Hindlimb muscle (tissue), 1 donor: Measurements from ENCODE around the gene CLEC16A. TPM values are rescaled to one million over a fixed set of nuclear protein-coding genes. Genes with fewer than 3 reads are reported as not detected.
A peak's percentile ranks its signal among the peaks of the same experiment; 100 is the strongest.
"Not testable (repeated sequence)": the region's sequence is repeated elsewhere in the genome, so short reads cannot be mapped to it uniquely, and the experiment has no call there.

Experiments used
- DNase-seq: peaks from one replicate; pipeline ENCODE4 v3.0.0-alpha.2; 2013
- polyA plus RNA-seq: library from polyadenylated mRNA; unstranded; fragments of 120-200 nt; gene quantifications from one replicate; pipeline ENCODE4 v1.2.1, GENCODE V29; 2013; ENCODE audit not compliant: insufficient read length

Gene CLEC16A
- polyA plus RNA-seq, 1 donor, result 19.1 TPM

- not testable (repeated sequence) for DNase-seq
Observed at GRCh38 chr16:11103301-11103700, 158.9 kb downstream of the CLEC16A start.

DNA sequence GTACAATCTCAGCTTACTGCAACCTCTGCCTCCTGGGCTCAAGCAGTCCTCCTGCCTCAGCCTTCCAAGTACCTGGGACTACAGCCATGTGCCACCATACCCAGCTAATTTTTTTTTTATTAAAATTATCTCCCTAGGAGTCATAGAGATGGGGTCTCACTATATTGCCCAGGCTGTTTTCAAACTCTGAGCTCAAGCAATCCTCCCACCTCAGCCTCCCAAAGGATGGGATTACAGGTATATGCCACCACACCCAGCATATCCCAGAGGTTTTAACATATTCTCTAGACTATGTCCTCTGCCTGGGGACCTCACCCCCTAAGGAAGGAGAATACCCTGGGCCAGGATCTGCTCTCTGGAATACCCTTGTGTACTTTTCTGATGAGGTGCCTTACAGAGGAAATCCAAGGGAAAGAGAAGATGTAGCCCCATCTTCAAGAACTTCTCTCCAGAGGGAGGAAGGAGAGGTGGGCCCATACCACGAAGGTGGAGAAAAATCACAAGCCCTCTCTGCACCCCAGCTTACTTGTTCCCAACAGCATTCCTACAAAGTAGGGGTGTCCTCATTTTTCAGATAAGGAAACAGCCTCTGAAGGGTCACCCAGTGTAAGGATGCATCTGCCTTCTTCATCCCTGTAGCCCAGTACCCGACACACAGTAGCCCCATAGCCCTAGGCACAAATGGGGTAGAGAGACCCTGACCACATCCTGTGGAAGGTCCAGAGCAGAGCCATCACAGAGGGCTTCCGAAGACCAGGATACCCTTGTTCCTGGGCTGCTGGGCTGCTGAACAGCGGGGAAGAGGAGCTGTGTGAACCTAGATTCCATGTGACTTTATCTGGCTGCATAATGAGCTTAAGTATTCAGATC is 160.0 kb downstream of the CLEC16A start:
- DNase-seq, result no peak

GRCh38 chr16:11105038-11105903 is 160.9 kb downstream of the CLEC16A start:
- peak; percentile 55 for DNase-seq

GRCh38 chr16:11106726-11107125 is 162.4 kb downstream of the CLEC16A start:
- DNase-seq, result no peak

GRCh38 chr16:11107780-11108465 is 163.6 kb downstream of the CLEC16A start:
- DNase-seq, result no peak

GRCh38 chr16:11108466-11108805 is 164.1 kb downstream of the CLEC16A start:
- DNase-seq, result no peak

DNA sequence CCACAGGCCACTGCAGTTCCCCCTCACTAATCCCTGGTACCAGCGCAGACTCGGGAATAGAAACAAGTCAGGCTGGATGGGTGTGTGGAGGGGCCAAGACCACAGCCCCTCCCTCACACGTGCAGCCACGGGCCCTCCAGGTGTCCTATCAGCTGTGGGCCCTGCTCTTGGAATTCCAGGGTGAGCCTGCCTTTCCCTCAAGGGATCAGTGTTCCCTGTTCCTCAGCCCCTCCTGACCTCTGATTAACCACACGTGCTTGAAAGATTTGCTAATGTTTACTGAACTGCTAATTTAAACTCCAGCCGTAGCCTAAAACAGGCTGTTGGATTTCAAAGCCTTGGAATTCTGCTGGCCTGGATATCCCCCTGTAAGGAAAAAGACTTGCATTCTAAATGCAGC is 165.2 kb downstream of the CLEC16A start:
- DNase-seq, result no peak

- DNase-seq, result no peak
Observed at GRCh38 chr16:11111150-11111549, 166.8 kb downstream of the CLEC16A start.

GRCh38 chr16:11111856-11112634 is 167.7 kb downstream of the CLEC16A start:
- DNase-seq, result no peak

DNA sequence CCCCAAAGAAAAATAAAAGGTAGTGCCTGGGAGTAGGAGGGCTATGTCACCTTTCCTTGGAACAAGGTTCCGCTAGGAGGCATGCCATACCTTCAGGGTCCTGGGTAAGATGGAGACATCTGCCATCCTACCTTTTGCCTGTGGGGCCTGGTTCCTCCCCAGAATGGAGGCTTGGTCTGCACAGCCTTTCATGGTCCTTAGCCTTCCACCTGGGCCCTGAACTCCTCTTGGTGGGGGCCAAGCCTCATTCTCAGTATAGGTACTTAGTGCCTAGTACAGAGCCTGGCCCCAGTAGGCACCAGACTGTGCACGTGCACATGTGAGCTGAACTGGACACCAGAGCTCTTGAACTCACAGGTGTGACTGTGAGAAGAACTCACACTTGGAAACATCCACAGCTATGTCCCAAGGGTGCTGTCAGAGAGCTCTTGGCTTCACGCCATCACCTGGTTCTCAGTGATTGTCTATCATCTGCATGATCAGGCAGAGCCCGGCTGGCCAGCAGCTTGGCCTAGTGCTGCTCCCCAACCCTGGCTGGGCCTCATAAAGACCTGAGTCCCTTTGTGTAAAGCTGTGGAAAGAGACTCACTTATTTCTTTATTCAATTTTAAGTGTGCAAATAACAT is 168.5 kb downstream of the CLEC16A start:
- no peak for DNase-seq

DNA sequence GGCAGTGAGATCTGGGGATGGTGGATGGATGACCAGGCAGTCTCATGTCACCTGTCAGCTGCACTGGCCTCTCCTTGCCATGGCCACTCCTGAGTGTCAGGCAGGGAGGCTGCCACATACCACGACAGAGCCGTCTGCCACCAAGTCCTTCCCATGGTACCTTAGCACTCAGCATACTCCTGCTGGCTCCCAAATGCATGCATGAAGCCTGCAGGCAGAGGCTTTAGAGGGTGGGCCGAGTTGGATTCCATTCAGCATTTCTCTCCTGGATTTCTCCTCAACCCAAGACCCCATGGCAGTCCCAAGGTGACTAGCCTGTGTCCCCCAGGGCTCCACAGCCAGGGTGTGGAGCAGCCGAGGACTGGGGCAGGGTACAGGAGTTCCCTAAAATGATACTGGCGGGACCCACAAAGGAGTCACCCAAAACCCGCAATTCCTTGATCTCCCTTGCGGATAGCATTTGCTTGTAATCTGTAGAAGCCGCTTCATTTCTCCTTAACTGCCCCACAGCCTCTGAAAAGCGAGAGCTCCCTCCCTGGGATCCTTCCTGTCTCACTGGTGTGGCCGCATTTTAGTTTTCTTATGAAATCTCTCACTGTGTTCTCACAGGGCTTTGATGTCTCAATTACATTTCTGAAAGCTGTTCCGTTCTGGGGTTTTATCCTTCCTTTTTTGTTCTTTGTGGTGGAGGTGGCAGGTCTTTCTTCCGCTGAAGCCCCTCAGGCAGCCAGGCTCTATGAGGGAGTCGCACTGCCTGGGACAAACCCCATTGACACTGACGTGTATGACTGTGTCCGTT is 170.2 kb downstream of the CLEC16A start:
- DNase-seq, result no peak

GRCh38 chr16:11117576-11118211 is 173.3 kb downstream of the CLEC16A start:
- DNase-seq, result no peak

DNA sequence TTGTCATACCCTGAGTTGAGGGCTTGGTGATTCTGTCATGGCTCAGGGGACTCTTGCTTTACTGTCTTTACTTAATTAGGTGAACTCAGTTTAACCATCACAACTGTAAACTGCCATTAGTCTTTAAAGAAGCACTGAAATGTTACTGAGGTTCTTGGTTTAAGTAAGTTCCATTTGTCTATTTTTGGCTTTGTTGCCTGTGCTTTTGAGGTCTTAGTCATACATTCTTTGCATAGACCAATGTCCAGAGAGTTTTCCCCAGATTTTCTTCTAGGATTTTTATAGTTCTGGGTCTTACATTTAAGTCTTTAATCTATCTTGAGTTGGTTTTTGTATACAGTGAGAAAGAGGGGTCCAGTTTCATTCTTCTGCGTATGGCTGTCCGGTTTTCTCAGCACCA is 174.1 kb downstream of the CLEC16A start:
- no peak for DNase-seq

- DNase-seq, result no peak
Observed at GRCh38 chr16:11121083-11121608, 176.8 kb downstream of the CLEC16A start.

- no peak for DNase-seq
Observed at GRCh38 chr16:11121914-11122692, 177.7 kb downstream of the CLEC16A start.

DNA sequence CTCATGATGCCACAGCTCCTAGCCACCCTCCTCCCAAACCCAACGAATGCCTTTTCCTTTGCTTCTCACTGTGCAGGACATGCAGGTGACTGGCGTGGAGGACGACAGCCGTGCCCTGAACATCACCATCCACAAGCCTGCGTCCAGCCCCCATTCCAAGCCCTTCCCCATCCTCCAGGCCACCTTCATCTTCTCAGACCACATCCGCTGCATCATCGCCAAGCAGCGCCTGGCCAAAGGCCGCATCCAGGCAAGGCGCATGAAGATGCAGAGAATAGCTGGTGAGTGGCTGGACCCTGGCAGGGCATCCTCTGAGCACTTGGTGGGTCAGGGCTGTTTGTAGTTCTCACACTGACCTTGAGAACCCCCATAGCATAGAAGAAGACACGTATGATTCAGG is 179.3 kb downstream of the CLEC16A start:
- no peak for DNase-seq

- DNase-seq, result no peak
Observed at GRCh38 chr16:11125936-11126335, 181.6 kb downstream of the CLEC16A start.

- DNase-seq, result no peak
Observed at GRCh38 chr16:11126399-11127054, 182.2 kb downstream of the CLEC16A start.
